Measurements from ENCODE around the gene ACSS3. TPM values are rescaled to one million over a fixed set of nuclear protein-coding genes. Genes with fewer than 3 reads are reported as not detected.
"Not testable (repeated sequence)": the region's sequence is repeated elsewhere in the genome, so short reads cannot be mapped to it uniquely, and the experiment has no call there.

ACSS3 gene, protein sequence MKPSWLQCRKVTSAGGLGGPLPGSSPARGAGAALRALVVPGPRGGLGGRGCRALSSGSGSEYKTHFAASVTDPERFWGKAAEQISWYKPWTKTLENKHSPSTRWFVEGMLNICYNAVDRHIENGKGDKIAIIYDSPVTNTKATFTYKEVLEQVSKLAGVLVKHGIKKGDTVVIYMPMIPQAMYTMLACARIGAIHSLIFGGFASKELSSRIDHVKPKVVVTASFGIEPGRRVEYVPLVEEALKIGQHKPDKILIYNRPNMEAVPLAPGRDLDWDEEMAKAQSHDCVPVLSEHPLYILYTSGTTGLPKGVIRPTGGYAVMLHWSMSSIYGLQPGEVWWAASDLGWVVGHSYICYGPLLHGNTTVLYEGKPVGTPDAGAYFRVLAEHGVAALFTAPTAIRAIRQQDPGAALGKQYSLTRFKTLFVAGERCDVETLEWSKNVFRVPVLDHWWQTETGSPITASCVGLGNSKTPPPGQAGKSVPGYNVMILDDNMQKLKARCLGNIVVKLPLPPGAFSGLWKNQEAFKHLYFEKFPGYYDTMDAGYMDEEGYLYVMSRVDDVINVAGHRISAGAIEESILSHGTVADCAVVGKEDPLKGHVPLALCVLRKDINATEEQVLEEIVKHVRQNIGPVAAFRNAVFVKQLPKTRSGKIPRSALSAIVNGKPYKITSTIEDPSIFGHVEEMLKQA
- total RNA-seq = 0.54 TPM

DNA sequence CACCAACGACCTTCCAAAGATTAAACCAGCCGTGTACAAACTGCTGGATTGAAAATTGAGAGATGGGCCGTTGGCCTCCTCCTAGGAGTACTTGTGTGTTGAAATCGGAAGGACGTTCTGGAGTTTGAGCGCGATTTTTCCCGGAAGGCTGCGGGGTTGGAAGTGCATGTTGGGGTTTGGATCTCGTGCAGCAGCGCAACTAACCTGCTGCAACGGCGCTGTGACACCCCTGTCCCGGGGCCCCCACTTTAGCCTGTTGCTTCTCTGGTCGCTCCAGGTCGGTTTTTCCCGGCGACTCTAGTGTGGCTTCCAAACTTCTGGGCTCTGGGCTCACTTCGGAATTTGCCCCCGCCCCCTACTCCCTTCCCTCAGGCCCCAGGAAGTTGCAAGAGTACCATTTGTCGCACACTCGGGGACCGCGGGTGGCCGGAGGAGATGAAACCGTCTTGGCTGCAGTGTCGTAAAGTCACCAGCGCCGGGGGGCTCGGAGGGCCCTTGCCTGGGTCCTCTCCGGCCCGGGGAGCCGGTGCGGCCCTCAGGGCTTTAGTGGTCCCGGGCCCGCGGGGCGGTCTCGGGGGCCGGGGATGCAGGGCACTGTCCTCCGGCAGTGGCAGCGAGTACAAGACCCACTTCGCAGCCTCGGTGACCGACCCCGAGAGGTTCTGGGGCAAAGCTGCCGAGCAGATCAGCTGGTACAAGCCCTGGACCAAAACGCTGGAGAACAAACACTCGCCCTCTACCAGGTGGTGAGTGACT, at the start of gene ACSS3:
TSS of gene ACSS3 (plus strand) at position 394 of the 756 bp plus-strand sequence. CDS start at position 436, 42 bp downstream.
- DNase-seq (ENCODE audit: low read depth in 2 of 3, low spot score in 2 of 3) = peak in 1 of 3 donors; percentile 9

DNA sequence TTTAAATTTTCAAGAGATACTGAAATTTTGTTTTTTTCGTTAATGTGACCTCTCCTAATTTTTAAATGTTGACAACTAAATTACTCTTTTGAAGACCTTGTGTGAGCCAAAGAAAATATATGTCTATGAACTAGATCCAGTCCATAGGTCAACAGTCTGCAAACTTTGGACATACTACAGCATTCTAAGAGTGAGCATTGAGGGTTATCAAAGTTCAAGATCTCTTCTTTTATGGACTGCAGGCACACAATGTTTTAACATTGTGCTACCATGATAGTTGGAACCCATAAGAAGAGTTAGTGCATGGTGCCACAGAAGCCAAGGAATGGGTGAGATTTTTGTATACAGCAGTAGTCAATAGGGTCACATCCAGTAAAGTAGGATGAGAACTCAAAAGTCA, 43.0 kb upstream of the ACSS3 start:
- DNase-seq (ENCODE audit: low read depth in 2 of 3, low spot score in 2 of 3) = no peak

DNA sequence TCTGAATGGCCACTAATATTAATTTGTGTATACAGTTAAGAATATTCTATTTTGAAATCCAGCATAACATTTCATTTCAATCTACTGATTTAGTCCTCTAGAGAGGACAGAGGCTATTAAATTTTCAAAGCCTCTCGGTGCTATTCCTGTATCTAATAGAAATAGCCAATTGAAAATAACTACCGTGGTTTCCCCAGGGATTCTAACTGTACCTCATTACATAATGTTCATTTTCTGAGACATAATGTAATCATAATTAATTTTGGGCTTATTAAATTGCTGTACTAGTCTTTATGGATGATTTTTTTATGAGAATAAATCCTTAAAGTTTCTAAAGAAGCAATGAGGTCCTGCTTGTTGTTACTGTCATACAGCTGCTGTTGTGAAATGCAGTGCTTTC, 38.6 kb upstream of the ACSS3 start:
- DNase-seq (ENCODE audit: low read depth in 2 of 3, low spot score in 2 of 3) = no peak

DNA sequence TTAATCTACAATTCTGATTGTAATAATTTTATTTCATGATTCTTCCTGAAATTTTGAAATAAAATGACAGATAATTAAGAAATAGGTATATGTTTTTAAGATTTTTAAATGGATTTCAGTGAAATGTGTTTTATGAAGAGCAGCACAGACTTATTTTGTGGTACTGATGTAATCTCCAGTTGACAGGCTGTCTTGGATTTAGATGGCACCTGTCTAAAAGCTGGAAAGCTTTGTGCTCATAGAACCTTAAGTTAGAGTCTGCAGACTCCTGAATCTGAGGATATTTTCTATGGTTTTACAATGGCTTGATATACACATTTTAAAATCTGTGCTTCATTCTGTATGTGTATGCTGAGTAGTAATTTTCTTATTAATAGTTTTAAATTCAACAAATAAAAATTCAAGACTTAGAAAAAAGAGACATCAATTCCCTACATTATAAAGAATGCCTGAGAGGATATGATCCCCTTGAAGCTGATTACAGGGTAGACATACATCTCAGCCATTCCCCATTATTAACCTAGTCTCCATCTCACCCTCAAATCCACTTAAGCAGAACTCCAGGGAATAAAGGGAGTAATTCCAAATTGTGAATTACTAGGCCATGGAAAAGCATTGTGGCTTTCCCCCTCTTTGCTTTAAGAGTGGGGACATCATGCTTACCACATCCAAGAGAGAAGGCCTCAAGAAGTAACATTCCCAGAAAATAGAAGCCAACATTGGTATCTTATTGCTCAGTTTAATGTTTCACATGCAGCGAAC, 33.7 kb upstream of the ACSS3 start:
- DNase-seq (ENCODE audit: low read depth in 2 of 3, low spot score in 2 of 3) = no peak

DNA sequence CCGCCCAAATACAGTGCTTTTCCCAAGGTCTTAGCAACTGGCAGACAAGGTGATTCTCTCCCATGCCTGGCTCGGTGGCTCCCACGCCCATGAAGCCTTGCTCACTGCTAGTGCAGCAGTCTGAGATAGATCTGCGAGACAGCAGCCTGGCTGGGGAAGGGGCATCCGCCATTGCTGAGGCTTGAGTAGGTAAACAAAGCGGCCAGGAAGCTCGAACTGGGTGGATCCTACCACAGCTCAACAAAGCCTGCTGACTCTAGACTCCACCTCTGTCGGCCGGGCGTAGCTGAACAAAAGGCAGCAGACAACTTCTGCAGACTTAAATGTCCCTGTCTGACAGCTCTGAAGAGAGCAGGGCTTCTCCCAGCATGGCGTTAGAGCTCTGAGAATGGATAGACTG, 12.9 kb upstream of the ACSS3 start:
- not testable (repeated sequence) for DNase-seq (ENCODE audit: low read depth in 2 of 3, low spot score in 2 of 3)

DNA sequence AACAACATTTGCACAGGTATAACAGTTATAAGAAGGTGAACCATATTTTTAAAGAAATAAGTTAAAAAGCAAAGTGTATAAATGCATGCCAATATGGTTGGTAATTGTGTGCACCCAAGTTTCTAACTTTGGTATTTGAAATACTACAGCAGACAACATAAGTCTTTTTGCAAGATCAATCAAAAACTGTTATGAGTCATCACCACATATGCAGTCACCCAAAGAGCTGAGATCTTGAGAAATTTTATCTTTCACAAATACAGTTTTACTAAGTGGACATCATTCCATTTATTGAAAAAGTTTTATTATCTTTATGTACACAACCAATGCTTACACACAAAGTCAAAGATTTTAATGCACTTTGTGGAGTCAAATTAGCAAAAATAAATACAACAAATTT, 7.0 kb upstream of the ACSS3 start:
- DNase-seq (ENCODE audit: low read depth in 2 of 3, low spot score in 2 of 3) = no peak

DNA sequence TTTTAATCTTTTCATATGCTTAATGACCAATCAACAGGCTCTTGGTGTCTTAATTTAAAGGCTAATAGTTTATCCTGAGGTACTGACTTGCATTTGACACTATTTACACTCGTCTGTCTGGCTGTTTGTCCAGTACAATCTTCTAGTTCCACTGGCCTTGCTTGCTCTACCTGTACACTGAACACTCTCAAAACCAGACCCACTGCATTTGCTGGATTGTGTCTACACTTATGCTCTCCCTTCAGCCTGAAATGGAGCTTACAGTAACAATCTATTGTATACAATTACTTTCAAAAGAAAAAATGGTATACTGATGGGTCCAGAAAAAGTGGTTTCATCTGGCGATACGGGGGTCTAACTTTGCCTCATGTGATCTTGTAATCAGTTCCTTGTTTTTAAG, 2.3 kb upstream of the ACSS3 start:
- DNase-seq (ENCODE audit: low read depth in 2 of 3, low spot score in 2 of 3) = no peak

DNA sequence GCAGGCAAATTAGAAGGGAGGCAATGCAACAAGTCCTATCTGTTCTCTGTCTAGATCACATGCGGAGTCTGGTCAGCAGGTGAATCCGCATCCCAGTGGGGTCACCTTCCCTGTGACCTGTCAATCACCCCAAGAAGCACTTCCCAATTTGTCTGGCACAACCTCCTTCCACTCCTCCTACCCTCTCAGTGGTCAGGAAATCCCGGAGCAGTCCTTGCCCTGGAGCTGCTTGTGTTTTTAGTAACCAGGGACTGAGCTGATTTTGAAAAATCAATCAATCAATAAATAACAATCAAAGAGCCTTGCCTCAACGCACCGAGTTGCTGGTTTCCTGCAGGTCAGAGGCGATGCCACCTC, 572 bp upstream of the ACSS3 start:
- DNase-seq (ENCODE audit: low read depth in 2 of 3, low spot score in 2 of 3) = no peak

DNA sequence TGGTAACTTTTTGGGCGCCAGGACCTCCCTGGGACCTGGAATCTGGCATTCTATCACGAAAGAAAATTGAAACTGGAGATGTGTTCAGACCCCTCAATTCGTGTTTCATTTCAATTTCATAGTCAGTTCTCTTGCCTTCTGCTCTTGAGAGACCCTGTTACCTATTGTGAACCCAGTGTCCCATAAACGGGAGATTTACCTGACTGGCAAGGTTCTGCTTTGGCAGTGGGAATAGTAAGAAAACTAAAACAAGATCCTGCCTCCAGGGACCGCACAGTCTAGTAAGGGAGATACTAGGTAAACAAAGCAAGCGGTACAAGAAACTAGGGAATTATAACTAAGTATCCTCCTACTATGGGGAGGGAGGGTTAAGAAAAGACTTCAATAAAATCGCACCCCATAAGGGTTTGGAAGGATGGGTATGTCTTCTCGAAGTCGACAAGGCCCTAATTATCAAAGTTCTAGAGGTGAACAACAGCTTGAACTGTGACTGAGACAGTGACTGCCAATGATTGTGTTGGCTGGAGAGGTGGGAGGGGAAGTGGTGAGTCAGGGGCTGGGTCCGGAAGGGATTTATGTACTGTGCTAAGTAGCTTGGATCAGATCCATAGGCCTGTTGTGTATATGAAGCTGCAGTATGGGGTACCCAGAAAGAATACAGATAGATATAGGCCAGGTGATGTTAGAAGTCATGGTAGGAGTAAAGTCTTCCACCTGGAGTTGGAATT, 754 bp downstream of the ACSS3 start:
- no peak for DNase-seq (ENCODE audit: low read depth in 2 of 3, low spot score in 2 of 3)

DNA sequence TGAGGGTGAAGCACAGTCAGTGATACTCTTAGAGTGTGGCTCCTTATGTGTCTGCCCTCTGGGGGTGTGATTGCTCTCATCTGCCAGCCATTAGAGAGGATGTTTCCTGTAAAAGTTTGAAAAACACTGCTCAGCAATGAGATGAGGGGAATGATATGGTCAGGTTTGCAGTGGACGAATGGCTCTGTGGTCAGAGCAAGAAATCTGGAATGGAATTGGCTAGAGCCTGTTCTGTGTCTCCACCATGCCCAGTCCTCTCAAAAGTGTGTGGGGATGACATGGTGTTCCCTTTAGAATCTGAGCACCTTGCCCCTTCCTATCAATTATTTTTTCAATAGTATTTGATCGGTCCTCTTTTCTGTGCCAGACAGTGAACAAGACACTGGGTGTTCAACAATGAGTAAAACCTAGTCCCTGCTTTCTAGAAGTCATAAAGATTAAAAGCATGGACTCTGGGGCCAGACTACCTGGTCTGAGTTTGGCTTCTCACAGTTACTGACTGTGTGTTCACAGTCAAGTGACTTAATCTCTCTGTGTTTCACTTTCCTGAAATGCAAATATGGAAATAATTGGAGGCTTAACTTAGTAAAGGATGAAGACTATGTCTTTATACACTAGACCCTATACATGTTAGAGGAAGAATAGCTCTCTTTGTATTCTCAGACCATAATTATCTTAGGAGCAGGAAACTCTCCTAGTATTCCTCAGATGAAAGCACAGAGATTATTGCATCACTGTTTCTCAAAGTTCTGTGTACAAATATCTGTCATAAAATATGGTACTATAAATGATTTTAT, 1.6 kb downstream of the ACSS3 start:
- no peak for DNase-seq (ENCODE audit: low read depth in 2 of 3, low spot score in 2 of 3)

DNA sequence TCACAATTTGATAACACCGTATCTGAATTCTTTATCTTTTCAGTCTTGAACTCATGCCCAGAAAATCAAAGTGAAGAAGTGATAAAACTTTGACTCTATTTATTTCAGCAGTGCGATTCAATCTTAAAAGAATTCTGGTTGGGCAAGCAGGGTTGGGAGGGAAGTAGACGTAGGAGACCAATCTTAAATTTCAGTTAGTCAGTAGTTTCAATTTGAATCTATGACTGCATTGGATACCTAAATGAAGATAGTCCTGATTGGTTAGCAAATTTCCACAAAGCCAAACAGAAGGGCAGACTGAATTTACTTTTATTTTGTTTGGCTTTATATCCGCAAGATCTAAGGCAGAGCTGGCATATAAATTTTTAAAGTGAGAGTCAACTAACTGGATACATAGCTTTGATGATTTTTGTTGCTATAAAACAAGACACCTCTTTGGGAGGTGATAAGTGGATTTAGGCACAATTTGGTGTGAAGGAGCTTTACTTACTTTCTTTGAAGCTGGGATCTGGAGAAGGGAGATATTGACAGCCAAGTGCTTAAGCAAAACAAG, 2.6 kb downstream of the ACSS3 start:
- no peak for DNase-seq (ENCODE audit: low read depth in 2 of 3, low spot score in 2 of 3)

DNA sequence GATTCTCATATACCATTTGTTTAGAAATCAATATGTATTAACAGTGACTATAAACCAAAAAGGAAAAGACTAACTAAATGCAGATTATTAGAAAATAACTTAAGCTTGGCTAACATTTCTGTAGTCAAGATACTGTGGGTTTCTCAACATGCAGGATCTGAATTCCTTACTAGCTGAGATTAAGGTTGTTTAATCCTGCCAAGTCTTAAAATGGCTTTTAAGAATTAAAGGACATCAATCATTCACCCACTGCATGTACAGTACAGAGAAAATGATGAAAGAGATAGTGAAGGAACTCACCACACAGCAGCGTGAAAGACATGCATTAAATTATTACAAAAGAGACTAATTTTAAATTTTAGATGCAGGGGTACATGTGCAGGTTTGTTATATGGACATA, 3.8 kb downstream of the ACSS3 start:
- DNase-seq (ENCODE audit: low read depth in 2 of 3, low spot score in 2 of 3) = no peak

DNA sequence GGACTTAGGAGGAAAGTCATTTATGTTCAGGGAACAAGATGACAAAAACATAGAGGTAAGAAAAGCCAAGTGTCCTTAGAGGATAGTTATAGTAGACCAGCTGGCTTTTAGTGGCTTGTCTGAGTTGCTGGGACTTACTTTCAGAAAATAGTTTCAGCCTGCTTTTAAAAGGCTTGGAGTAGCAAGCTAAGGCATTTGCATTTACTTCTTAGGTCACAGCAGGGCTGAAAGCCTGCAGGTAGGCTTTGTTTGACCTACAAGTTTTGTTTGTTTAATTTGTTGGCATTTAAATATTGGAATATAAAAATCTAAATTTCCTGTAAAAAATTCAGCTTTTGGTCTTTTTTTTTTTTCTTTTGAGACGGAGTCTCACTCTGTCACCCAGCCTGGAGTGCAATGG, 5.1 kb downstream of the ACSS3 start:
- DNase-seq (ENCODE audit: low read depth in 2 of 3, low spot score in 2 of 3) = no peak

DNA sequence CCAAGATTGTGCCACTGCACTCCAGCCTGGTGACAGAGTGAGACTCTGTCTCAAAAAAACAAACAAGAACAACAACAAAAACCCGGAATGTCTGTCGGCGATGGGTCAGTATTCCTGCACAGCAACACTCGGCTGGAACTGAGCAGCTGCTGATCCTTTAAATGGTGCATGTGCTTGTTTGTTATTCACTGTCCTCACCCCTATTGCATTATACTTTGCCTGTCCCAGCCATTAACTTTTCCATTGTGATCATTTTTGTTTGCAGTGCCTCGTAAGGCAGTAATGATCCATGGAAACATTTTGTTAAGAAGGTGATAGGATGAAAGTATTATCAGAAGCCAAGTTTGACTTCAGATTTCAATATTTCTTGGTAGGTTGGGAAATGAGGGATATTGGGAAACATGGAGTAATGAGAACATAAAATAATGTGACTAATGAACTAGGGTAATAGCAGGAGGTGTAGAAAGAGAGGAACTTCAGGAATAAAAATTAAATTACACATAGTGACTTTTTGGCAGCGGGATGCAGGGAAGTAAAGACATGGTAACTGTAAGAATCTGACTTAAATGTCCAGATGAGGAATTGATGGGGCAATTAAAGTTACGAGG, 6.1 kb downstream of the ACSS3 start:
- DNase-seq (ENCODE audit: low read depth in 2 of 3, low spot score in 2 of 3) = no peak

DNA sequence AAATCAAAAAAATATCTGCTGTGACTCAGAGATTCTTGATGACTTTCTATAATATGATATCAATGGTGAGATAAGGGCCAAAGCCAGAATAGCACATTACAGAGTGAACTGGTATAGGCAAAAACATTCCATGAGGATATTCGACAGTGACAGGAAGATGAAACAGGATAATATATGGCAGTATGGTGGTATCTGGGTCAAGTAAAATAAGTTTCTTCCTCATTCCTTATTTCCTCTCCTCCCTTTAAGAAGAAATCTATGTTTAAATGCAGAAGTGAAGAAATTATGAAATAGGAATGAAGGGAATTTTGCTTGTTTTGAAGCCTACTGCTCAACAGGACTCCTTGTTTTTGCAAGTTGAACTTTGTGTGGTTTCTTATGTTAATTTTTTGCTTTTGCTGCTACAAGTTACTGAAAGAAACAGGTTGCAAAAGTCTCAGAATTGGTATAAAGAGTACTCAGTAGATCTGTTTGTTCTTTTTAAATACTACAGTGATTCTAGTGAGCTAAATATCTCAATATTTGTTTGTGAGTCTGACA, 7.0 kb downstream of the ACSS3 start:
- DNase-seq (ENCODE audit: low read depth in 2 of 3, low spot score in 2 of 3) = no peak

DNA sequence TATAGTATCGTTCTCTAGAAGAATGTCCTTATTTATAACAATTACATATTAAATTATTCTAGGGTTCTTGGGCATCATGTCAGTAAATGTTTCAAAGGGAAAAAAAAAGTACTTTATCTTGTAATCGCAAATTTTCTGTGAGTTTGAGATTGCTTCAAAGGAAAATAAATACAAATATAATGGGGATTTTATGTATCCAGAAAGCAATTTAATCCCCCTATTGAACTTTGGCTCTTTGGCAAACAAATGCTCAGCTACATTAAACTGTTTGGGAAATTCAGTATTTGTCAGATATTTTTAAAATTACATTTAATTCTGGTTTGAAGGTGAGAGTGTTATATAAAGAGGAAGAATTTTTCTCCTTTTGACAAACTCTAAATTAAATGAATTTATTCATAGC, 8.0 kb downstream of the ACSS3 start:
- DNase-seq (ENCODE audit: low read depth in 2 of 3, low spot score in 2 of 3) = no peak

DNA sequence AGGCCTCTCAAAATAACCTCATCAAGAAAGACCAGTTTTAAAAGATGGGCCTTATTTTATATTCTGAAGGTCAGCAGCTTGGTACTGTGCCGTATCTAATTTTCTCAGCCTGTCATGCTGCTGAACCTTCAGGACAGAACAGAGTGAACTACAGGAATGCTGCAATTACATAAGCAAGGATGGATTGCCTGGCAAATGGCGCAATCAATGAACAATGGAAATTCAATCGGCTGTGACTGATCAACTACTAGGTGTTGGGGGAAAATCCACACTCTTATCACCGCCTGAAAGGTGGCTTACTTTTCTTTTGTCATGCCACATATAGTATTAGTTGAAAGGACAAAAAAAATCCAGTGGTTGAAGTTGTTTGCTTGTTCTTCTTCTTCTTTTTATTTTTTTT, 8.5 kb downstream of the ACSS3 start:
- no peak for DNase-seq (ENCODE audit: low read depth in 2 of 3, low spot score in 2 of 3)

DNA sequence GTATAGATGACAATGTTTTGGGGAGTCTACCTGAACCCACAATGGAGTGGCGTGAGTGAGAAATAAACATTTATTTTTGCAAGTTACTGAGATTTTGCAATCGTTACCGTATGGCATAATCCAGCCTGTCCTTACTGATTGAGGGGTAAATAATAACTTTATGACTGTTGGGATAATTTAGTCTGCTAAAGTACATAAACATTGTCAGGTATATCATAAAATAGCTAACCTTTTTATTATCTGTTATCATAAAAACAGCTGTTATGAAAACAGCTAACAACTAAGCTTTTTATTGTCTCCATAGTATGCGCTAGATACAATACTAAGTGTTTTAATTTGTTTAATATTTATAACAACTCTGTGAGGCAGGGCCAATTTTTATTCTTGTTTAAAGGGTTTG, 10.3 kb downstream of the ACSS3 start:
- DNase-seq (ENCODE audit: low read depth in 2 of 3, low spot score in 2 of 3) = no peak

Measured in hematopoietic multipotent progenitor cell (in vitro differentiated cells).